Rectal smooth muscle tissue (tissue), 1 donor: ENCODE measurements around the gene PLIN4.
"Not testable (repeated sequence)": the region's sequence is repeated elsewhere in the genome, so short reads cannot be mapped to it uniquely, and the experiment has no call there.

Experiments
- H3K27ac ChIP-seq: one replicate; pipeline ENCODE4 v1.7.0; 2013; ENCODE audit warnings: low read depth, low read length, inconsistent platforms
- H3K27me3 ChIP-seq: one replicate; pipeline ENCODE4 v1.7.0; 2013; ENCODE audit warnings: low read length; ENCODE audit not compliant: control insufficient read depth, insufficient read depth
- H3K36me3 ChIP-seq: one replicate; pipeline ENCODE4 v1.7.0; 2013; ENCODE audit warnings: low read length; ENCODE audit not compliant: control insufficient read depth, insufficient read depth
- H3K4me1 ChIP-seq: one replicate; pipeline ENCODE4 v1.7.0; 2013; ENCODE audit warnings: low read length; ENCODE audit not compliant: control insufficient read depth, insufficient read depth
- H3K4me3 ChIP-seq: one replicate; pipeline ENCODE4 v1.7.0; 2013; ENCODE audit warnings: low read length
- H3K9ac ChIP-seq: one replicate; pipeline ENCODE4 v1.7.0; 2013; ENCODE audit warnings: low read length

Gene PLIN4

GRCh38 chr19:4528843-4529242 is 10.6 kb upstream of the PLIN4 start:
- Histone ChIP-seq H3K9ac (no peak overlapping the region), H3K27me3 (no peaks in the 10 kb centered on the region), H3K36me3 (no peaks in the 10 kb centered on the region), H3K4me1 (no peaks in the 10 kb centered on the region), H3K4me3 (no peak overlapping the region), H3K27ac (no peak overlapping the region)

- not testable (repeated sequence) for H3K27ac ChIP-seq
Measured at GRCh38 chr19:4527377-4527776, 9.1 kb upstream of the PLIN4 start.

GRCh38 chr19:4525563-4526002 is 7.3 kb upstream of the PLIN4 start:
- no peak overlapping the region for H3K9ac ChIP-seq
- no peak overlapping the region for H3K4me3 ChIP-seq

More at GRCh38 chr19:4527377-4527776, 9.1 kb upstream of the PLIN4 start:
- H3K27me3 ChIP-seq, H3K36me3 ChIP-seq, H3K4me1 ChIP-seq, H3K9ac ChIP-seq, H3K4me3 ChIP-seq: not testable (repeated sequence)

GRCh38 chr19:4524808-4525562 is 6.7 kb upstream of the PLIN4 start:
- H3K4me1 ChIP-seq = peaks cover 2% of the 10 kb centered on the region
- no peak overlapping the region for H3K4me3 ChIP-seq
- no peaks in the 10 kb centered on the region for H3K36me3 ChIP-seq
- H3K27me3 ChIP-seq = no peaks in the 10 kb centered on the region
- H3K9ac ChIP-seq = no peak overlapping the region
- no peak overlapping the region for H3K27ac ChIP-seq

More at GRCh38 chr19:4525563-4526002, 7.3 kb upstream of the PLIN4 start:
- Histone ChIP-seq H3K4me1 (no peaks in the 10 kb centered on the region), H3K27me3 (no peaks in the 10 kb centered on the region), H3K36me3 (no peaks in the 10 kb centered on the region), H3K27ac (no peak overlapping the region)

GRCh38 chr19:4523306-4524110 is 5.2 kb upstream of the PLIN4 start:
- H3K27me3 ChIP-seq = no peaks in the 10 kb centered on the region
- no peak overlapping the region for H3K27ac ChIP-seq

GRCh38 chr19:4522291-4523002 is 4.2 kb upstream of the PLIN4 start:
- peaks cover 14% of the 10 kb centered on the region for H3K4me1 ChIP-seq
- H3K27ac ChIP-seq = no peak overlapping the region

More at GRCh38 chr19:4523306-4524110, 5.2 kb upstream of the PLIN4 start:
- H3K9ac ChIP-seq = no peak overlapping the region
- no peaks in the 10 kb centered on the region for H3K36me3 ChIP-seq
- H3K4me3 ChIP-seq = no peak overlapping the region
- H3K4me1 ChIP-seq = peaks cover 14% of the 10 kb centered on the region

GRCh38 chr19:4521888-4522242 is 3.6 kb upstream of the PLIN4 start:
- peaks cover 14% of the 10 kb centered on the region for H3K4me1 ChIP-seq
- H3K27ac ChIP-seq = no peak overlapping the region
- no peak overlapping the region for H3K9ac ChIP-seq
- no peaks in the 10 kb centered on the region for H3K36me3 ChIP-seq
- H3K4me3 ChIP-seq = no peak overlapping the region
- no peaks in the 10 kb centered on the region for H3K27me3 ChIP-seq

More at GRCh38 chr19:4522291-4523002, 4.2 kb upstream of the PLIN4 start:
- Histone ChIP-seq H3K36me3 (no peaks in the 10 kb centered on the region), H3K9ac (no peak overlapping the region), H3K4me3 (no peak overlapping the region), H3K27me3 (no peaks in the 10 kb centered on the region)

GRCh38 chr19:4521170-4521887 is 3.0 kb upstream of the PLIN4 start:
- Histone ChIP-seq H3K27me3 (no peaks in the 10 kb centered on the region), H3K4me3 (no peak overlapping the region), H3K9ac (no peak overlapping the region), H3K4me1 (peaks cover 17% of the 10 kb centered on the region), H3K27ac (peak overlapping the region; percentile 17), H3K36me3 (no peaks in the 10 kb centered on the region)

GRCh38 chr19:4519521-4520277 is 1.4 kb upstream of the PLIN4 start:
- no peak overlapping the region for H3K9ac ChIP-seq
- no peak overlapping the region for H3K4me3 ChIP-seq
- H3K36me3 ChIP-seq = no peaks in the 10 kb centered on the region
- peak overlapping the region; percentile 99 for H3K27ac ChIP-seq
- H3K4me1 ChIP-seq = peaks cover 17% of the 10 kb centered on the region
- H3K27me3 ChIP-seq = no peaks in the 10 kb centered on the region

GRCh38 chr19:4519172-4519496 is 848 bp upstream of the PLIN4 start:
- Histone ChIP-seq H3K4me3 (peak overlapping the region; percentile 58), H3K27me3 (no peaks in the 10 kb centered on the region), H3K27ac (peak overlapping the region; percentile 99), H3K9ac (peak overlapping the region; percentile 36), H3K4me1 (peaks cover 17% of the 10 kb centered on the region), H3K36me3 (no peaks in the 10 kb centered on the region)

- Histone ChIP-seq H3K9ac (peak overlapping the region; percentile 92), H3K27ac (peak overlapping the region; percentile 99), H3K4me1 (peaks cover 17% of the 10 kb centered on the region)
Measured at GRCh38 chr19:4517451-4518057, 732 bp downstream of the PLIN4 start.

More at GRCh38 chr19:4517451-4518057, 732 bp downstream of the PLIN4 start:
- Histone ChIP-seq H3K36me3 (peaks cover 5% of the 10 kb centered on the region), H3K27me3 (no peaks in the 10 kb centered on the region), H3K4me3 (peak overlapping the region; percentile 75)
